Smooth muscle cell (in vitro differentiated cells): ENCODE results near the gene CRYGA. TPM values are rescaled to one million over a fixed set of nuclear protein-coding genes. Genes with fewer than 3 reads are reported as not detected.

Experiments
- DNase-seq: peaks from one replicate; lab custom pipeline; 2025; ENCODE audit not compliant: unreplicated experiment; lab: John Stamatoyannopoulos, UW
- H2AFZ ChIP-seq: fragments of 200-600 bp; sonication (generic); 2 replicates; pipeline ENCODE4 v1.6.0; 2016; ENCODE audit warnings: antibody characterized with exemption, low read depth, mild to moderate bottlenecking
- H3F3A ChIP-seq: fragments of 200-600 bp; sonication (generic); 2 replicates; pipeline ENCODE4 v1.6.0; 2017; ENCODE audit warnings: antibody characterized with exemption, low read depth
- H3K27ac ChIP-seq: fragments of 200-600 bp; sonication (generic); 2 replicates; pipeline ENCODE4 v1.5.1; 2016; ENCODE audit warnings: low read depth, mild to moderate bottlenecking
- H3K27me3 ChIP-seq: fragments of 200-600 bp; sonication (generic); 2 replicates; pipeline ENCODE4 v1.6.1; 2016; ENCODE audit warnings: low read depth, mild to moderate bottlenecking
- H3K36me3 ChIP-seq: fragments of 200-600 bp; sonication (generic); 2 replicates; pipeline ENCODE4 v1.5.1; 2016; ENCODE audit warnings: low read depth
- H3K4me1 ChIP-seq: fragments of 200-600 bp; sonication (generic); 2 replicates; pipeline ENCODE4 v1.5.1; 2016; ENCODE audit warnings: low read depth
- H3K4me2 ChIP-seq: fragments of 200-600 bp; sonication (generic); 2 replicates; pipeline ENCODE4 v1.6.0; 2016; ENCODE audit warnings: mild to moderate bottlenecking
- H3K4me3 ChIP-seq: fragments of 200-600 bp; sonication (generic); 2 replicates; pipeline ENCODE4 v1.5.1; 2016; ENCODE audit warnings: mild to moderate bottlenecking
- H3K79me2 ChIP-seq: fragments of 200-600 bp; sonication (generic); 2 replicates; pipeline ENCODE4 v1.6.0; 2016; ENCODE audit warnings: low read depth, mild to moderate bottlenecking
- H3K9ac ChIP-seq: fragments of 200-600 bp; sonication (generic); 2 replicates; pipeline ENCODE4 v1.6.0; 2016; ENCODE audit warnings: low read depth
- H3K9me3 ChIP-seq: fragments of 200-600 bp; sonication (generic); replicated peaks from 2 replicates; pipeline ENCODE4 v1.5.1; 2016; ENCODE audit warnings: low read depth
- H4K20me1 ChIP-seq: fragments of 200-600 bp; sonication (generic); 2 replicates; pipeline ENCODE4 v1.6.0; 2016; ENCODE audit warnings: low read depth
- CTCF ChIP-seq: fragments of 200-600 bp; sonication (generic); IDR thresholded peaks from 2 replicates; pipeline ENCODE4 v1.5.1; 2017; ENCODE audit warnings: borderline replicate concordance, mild to moderate bottlenecking, antibody characterized with exemption; ENCODE audit not compliant: insufficient read depth, poor library complexity, severe bottlenecking
- WGBS: methylation state at CpG from one replicate; pipeline ENCODE4 v1.1.7; 2016; ENCODE audit warnings: low lambda C conversion rate; 5-methylcytosine and 5-hydroxymethylcytosine counted together
- polyA plus RNA-seq: library from polyadenylated mRNA; unstranded; fragments of >200 nt; fragmentation: Nextera tagmentation; extraction: Ambion mirVana; gene quantifications from 2 replicates; pipeline ENCODE4 v1.2.1, GENCODE V29; 2016
- total RNA-seq: library from RNA; depleted of rRNA; stranded (reverse); fragments of >200 nt; gene quantifications from 2 replicates; pipeline ENCODE4 v1.2.3, GENCODE V29; 2014

Gene CRYGA
- total and polyA plus RNA-seq, 2 experiments from 2014 or later = not detected

GRCh38 chr2:208147008-208147407, 16.4 kb downstream of the CRYGA start:
- H3K9ac ChIP-seq = no peak overlapping the region
- no peak overlapping the region for H3K4me3 ChIP-seq
- H3K9me3 ChIP-seq = no peaks in the 10 kb centered on the region
- TF ChIP-seq CTCF = no peak
- H3K79me2 ChIP-seq = no peaks in the 10 kb centered on the region
- no peak overlapping the region for H3K4me2 ChIP-seq
- H2AFZ ChIP-seq = no peak overlapping the region
- H3K27ac ChIP-seq = no peak overlapping the region
- no peaks in the 10 kb centered on the region for H3K36me3 ChIP-seq
- H3F3A ChIP-seq = no peaks in the 10 kb centered on the region
- no peaks in the 10 kb centered on the region for H3K4me1 ChIP-seq
- no peak for DNase-seq
- H3K27me3 ChIP-seq = no peaks in the 10 kb centered on the region
- no peaks in the 10 kb centered on the region for H4K20me1 ChIP-seq

- Histone ChIP-seq H3K27ac (no peak within 1 kb of the TSS), H3K4me3 (no peak within 1 kb of the TSS), H3K4me2 (no peak within 1 kb of the TSS), H3K9me3 (no peaks in the 10 kb centered on the region), H3K27me3 (no peaks in the 10 kb centered on the region), H3K79me2 (no peaks in the 10 kb centered on the region), H3K36me3 (no peaks in the 10 kb centered on the region), H3K4me1 (no peaks in the 10 kb centered on the region), H2AFZ (no peak within 1 kb of the TSS), H4K20me1 (no peaks in the 10 kb centered on the region), H3F3A (no peaks in the 10 kb centered on the region), H3K9ac (no peak within 1 kb of the TSS)
- WGBS = 84% methylated on average over 6 of the region's 6 CpGs
- TF ChIP-seq CTCF = no peak
- no peak for DNase-seq
Measured at GRCh38 chr2:208146006-208146405, 17.4 kb downstream of the CRYGA start, which contains the start of gene CRYGB. Gene CRYGB, minus strand, starts transcription at chr2:208146158. Its CDS starts 38 bp downstream, at chr2:208146120.

DNA sequence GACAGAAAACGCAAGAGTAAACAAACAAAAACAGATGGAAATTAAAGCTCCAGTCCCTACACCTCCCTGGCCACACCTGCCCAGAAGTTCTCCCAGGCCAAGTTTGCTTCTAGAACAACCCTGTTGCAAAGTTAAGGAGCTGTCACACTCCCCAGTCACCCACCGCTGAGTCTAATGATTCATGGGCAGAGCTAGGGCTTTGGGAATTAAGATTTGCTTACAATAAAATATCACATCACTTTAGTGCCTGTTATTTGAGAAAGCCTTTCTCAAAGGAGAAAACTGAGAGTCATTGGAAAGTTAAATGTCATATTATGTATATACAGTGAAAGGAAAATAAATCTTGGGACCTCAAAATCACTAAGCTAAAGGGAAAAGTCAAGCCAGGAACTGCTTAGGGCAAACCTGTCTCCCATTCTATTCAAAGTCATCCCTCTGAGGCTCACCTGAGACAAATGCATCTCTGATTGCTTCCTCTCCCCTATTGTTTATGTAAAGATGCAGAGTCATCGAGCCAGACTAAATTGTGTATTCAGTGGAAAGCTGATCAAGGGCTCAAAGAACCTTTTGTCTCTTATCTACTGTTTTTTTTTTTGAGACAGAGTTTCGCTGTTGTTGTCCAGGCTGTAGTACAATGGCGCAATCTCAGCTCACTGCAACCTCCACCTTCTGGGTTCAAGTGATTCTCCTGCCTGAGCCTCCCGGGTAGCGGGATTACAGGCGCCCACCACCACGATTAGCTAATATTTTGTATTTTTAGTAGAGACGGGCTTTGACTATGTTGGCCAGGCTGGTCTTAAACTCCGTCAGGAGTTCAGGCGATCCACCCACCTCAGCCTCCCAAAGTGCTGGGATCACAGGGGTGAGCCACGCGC, 20.2 kb downstream of the CRYGA start:
- Histone ChIP-seq H3K79me2 (no peaks in the 10 kb centered on the region), H3K4me1 (no peaks in the 10 kb centered on the region), H4K20me1 (no peaks in the 10 kb centered on the region), H3K9me3 (no peaks in the 10 kb centered on the region), H3K4me2 (no peak overlapping the region), H2AFZ (no peak overlapping the region), H3K4me3 (no peak overlapping the region), H3K27me3 (no peaks in the 10 kb centered on the region), H3K27ac (no peak overlapping the region), H3F3A (no peaks in the 10 kb centered on the region), H3K9ac (no peak overlapping the region), H3K36me3 (no peaks in the 10 kb centered on the region)
- no peak for TF ChIP-seq CTCF
- DNase-seq = no peak
- 67% methylated on average over 14 of the region's 14 CpGs for WGBS
